HEK293T (cell line): ENCODE results near the gene SLC6A4.

Source experiments
- ARNT ChIP-seq: fragments of 450-650 bp; IDR thresholded peaks from 2 replicates; pipeline ENCODE4 v1.6.1; 2017; ENCODE audit warnings: mild to moderate bottlenecking
- BHLHE40 ChIP-seq: fragments of 450-650 bp; IDR thresholded peaks from 2 replicates; pipeline ENCODE4 v1.6.1; 2016; ENCODE audit warnings: mild to moderate bottlenecking, moderate library complexity, borderline replicate concordance
- CTBP1 ChIP-seq: fragments of 450-650 bp; IDR thresholded peaks from 2 replicates; pipeline ENCODE4 v1.6.1; 2016; ENCODE audit warnings: borderline replicate concordance
- ELF4 ChIP-seq: fragments of 450-650 bp; IDR thresholded peaks from 2 replicates; pipeline ENCODE4 v1.6.1; 2017; ENCODE audit warnings: antibody characterized with exemption
- FOXA1 ChIP-seq: fragments of 450-650 bp; IDR thresholded peaks from 2 replicates; pipeline ENCODE4 v1.6.1; 2016; ENCODE audit warnings: mild to moderate bottlenecking
- FOXK2 ChIP-seq: fragments of 450-650 bp; IDR thresholded peaks from 2 replicates; pipeline ENCODE4 v1.6.1; 2016; ENCODE audit warnings: mild to moderate bottlenecking
- FOXM1 ChIP-seq: fragments of 450-650 bp; IDR thresholded peaks from 2 replicates; pipeline ENCODE4 v1.6.1; 2017; ENCODE audit warnings: mild to moderate bottlenecking, borderline replicate concordance
- LEF1 ChIP-seq: fragments of 450-650 bp; IDR thresholded peaks from 2 replicates; pipeline ENCODE4 v1.6.1; 2017; ENCODE audit warnings: mild to moderate bottlenecking, borderline replicate concordance
- NFRKB ChIP-seq: fragments of 450-650 bp; IDR thresholded peaks from 2 replicates; pipeline ENCODE4 v1.6.1; 2016; ENCODE audit warnings: mild to moderate bottlenecking, moderate library complexity
- SP1 ChIP-seq: fragments of 450-650 bp; IDR thresholded peaks from 2 replicates; pipeline ENCODE4 v1.6.1; 2017
- SUZ12 ChIP-seq: fragments of 450-650 bp; IDR thresholded peaks from 2 replicates; pipeline ENCODE4 v1.6.1; 2016; ENCODE audit warnings: mild to moderate bottlenecking
- TARDBP ChIP-seq: fragments of 450-650 bp; IDR thresholded peaks from 2 replicates; pipeline ENCODE4 v1.6.1; 2016
- ZNF384 ChIP-seq: fragments of 450-650 bp; IDR thresholded peaks from 2 replicates; pipeline ENCODE4 v1.6.1; 2016
- TF ChIP-seq, protein P1 (sequence below): fragments of 450-650 bp; IDR thresholded peaks from 2 replicates; pipeline ENCODE4 v1.6.1; 2016

DNA sequence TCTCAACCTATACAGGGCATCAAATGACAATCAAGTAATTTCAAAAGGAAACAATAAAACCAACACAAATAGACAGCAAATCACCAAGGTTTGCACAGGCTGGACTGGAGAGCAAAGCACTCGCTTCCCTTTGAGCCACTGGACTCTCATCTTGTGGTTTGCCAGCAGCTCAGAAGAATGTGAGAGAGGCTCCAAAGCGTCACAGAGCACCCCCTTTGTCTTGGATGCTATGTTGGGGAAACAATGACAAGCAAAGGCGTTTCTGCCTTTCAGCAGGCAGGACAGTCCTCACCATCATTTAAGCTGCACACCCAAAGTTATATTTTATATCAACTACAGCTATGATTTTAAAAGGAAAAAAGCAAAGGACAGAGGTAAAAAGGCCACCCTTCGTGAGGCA lies 13.2 kb downstream of the SLC6A4 start:
- TF ChIP-seq ARNT (no peak), CTBP1 (no peak), FOXK2 (no peak), SUZ12 (no peak), BHLHE40 (no peak), SP1 (no peak), FOXM1 (no peak), TARDBP (no peak), ZNF384 (no peak), ELF4 (no peak), NFRKB (no peak), FOXA1 (no peak), LEF1 (no peak)
- TF ChIP-seq, protein P1, sequence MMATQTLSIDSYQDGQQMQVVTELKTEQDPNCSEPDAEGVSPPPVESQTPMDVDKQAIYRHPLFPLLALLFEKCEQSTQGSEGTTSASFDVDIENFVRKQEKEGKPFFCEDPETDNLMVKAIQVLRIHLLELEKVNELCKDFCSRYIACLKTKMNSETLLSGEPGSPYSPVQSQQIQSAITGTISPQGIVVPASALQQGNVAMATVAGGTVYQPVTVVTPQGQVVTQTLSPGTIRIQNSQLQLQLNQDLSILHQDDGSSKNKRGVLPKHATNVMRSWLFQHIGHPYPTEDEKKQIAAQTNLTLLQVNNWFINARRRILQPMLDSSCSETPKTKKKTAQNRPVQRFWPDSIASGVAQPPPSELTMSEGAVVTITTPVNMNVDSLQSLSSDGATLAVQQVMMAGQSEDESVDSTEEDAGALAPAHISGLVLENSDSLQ: no peak
